Mammary epithelial cell (primary cell): Measurements from ENCODE around the gene REXO1.

Source experiments
- EZH2 ChIP-seq: IDR thresholded peaks from 2 replicates; pipeline ENCODE4 v1.6.1; 2012; ENCODE audit warnings: low read length, inconsistent platforms, borderline replicate concordance
- TF ChIP-seq, protein P1 (sequence below), 2 donors: IDR thresholded peaks in 1 of 2; conservative IDR thresholded peaks in 1 of 2; 2 replicates each; pipeline ENCODE4 v1.5.1; 2011 to 2012; ENCODE audit warnings: inconsistent platforms in 2 of 2, low read length in 2 of 2, mild to moderate bottlenecking in 2 of 2, control low read depth in 1 of 2, low read depth in 1 of 2; ENCODE audit not compliant: insufficient read depth in 1 of 2; ENCODE audit errors: extremely low read depth in 1 of 2

GRCh38 chr19:1783354-1783753 is 64.9 kb downstream of the REXO1 start:
- no peak for TF ChIP-seq EZH2
- TF ChIP-seq, protein P1, sequence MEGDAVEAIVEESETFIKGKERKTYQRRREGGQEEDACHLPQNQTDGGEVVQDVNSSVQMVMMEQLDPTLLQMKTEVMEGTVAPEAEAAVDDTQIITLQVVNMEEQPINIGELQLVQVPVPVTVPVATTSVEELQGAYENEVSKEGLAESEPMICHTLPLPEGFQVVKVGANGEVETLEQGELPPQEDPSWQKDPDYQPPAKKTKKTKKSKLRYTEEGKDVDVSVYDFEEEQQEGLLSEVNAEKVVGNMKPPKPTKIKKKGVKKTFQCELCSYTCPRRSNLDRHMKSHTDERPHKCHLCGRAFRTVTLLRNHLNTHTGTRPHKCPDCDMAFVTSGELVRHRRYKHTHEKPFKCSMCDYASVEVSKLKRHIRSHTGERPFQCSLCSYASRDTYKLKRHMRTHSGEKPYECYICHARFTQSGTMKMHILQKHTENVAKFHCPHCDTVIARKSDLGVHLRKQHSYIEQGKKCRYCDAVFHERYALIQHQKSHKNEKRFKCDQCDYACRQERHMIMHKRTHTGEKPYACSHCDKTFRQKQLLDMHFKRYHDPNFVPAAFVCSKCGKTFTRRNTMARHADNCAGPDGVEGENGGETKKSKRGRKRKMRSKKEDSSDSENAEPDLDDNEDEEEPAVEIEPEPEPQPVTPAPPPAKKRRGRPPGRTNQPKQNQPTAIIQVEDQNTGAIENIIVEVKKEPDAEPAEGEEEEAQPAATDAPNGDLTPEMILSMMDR (conservative IDR thresholded peaks at IDR 0.05 in 1 of 2, IDR thresholded peaks at IDR 0.05 in 1 of 2; ENCODE audit: extremely low read depth in 1 of 2, insufficient read depth in 1 of 2, low read depth in 1 of 2, low read length in 2 of 2): no peak
